D721Med (cell line): ENCODE results near the gene PTCSC3.

ENCODE experiments used
- DNase-seq: peaks from one replicate; pipeline ENCODE4 v3.0.0; 2011; ENCODE audit warnings: low spot score; ENCODE audit not compliant: insufficient read length
- FAIRE-seq: peaks from 2 replicates; lab custom pipeline; 2011; peaks lifted over from hg19 to GRCh38; lab: Jason Lieb, UNC
- TF ChIP-seq, protein P1 (sequence below): IDR thresholded peaks from 2 replicates; pipeline ENCODE4 v1.5.1; 2012; ENCODE audit warnings: mild to moderate bottlenecking, control low read depth; ENCODE audit not compliant: insufficient read depth; ENCODE audit errors: missing control alignments

Gene PTCSC3

DNA sequence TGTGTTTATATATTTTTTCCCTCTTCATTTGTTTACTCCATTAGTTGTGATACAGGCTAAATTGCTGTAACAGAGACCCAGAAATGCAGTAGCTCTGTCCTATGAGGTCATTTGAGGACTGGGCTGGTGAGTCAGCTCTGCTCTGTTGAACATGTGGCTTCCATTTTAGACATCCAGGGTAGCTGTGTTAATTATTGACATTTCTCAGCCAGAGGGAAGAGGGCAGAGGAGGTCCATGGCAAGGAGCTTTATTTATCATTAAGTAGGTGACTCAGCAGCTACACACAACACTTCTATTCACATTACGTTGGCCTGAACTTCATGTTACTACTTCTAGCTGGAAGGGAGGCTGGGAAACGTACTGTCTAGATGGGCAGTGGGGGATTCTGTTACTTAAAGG lies 85.4 kb downstream of the PTCSC3 start:
- no peak for FAIRE-seq
- DNase-seq = no peak
- TF ChIP-seq, protein P1, sequence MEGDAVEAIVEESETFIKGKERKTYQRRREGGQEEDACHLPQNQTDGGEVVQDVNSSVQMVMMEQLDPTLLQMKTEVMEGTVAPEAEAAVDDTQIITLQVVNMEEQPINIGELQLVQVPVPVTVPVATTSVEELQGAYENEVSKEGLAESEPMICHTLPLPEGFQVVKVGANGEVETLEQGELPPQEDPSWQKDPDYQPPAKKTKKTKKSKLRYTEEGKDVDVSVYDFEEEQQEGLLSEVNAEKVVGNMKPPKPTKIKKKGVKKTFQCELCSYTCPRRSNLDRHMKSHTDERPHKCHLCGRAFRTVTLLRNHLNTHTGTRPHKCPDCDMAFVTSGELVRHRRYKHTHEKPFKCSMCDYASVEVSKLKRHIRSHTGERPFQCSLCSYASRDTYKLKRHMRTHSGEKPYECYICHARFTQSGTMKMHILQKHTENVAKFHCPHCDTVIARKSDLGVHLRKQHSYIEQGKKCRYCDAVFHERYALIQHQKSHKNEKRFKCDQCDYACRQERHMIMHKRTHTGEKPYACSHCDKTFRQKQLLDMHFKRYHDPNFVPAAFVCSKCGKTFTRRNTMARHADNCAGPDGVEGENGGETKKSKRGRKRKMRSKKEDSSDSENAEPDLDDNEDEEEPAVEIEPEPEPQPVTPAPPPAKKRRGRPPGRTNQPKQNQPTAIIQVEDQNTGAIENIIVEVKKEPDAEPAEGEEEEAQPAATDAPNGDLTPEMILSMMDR = no peak

DNA sequence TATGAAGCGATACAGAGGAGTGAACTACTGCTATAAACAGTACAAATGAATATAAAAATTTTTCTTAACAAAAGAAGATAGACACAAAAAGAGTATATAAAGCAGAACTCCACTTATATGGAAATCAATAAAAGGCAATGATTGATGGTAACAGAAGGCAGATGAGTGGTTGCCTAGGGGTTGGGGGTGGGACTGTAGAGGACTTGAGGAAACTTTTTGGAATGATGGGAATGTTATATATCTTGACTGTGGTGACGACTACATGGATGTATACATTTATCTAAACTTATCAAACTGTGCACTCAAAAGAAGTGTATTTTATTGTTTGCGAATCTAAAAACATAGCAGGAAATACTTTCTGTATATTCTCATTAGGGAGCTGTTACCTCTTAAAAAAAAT lies 89.1 kb downstream of the PTCSC3 start:
- TF ChIP-seq, protein P1 = no peak
- no peak for DNase-seq
- FAIRE-seq = no peak

DNA sequence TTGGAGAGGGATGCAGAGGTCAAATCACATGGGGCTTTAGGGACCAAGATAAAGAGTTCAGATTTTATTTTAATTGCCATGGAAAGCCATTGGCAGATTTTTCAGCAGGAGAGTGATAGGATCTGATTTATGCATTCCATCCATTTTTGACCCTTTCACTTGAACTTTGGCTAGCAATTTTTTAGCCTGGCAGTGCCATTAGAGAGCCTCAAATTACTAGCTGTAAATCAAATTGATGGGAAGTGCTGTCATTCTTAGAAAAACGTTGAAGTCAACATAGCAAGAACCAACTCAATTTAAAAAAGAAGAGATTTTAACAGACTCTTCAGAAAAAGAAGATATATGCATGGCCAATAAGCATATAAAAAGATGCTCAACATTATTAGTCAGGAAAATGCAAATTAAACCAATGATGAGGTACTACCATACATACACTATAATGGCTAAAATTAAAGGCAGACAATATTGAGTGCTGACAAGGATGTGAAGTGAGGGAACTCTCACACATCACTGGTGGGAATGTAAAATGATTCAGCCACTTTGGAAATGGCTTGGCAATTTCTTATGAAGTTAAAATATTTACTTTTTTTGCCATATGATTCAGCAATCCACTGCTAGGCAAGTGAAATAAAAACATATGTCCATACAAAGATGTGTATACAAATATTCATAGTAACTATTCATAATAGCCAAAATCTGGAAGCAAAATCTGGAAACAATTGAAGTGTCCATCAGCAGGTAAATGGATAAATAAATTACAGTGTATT lies 89.7 kb downstream of the PTCSC3 start:
- TF ChIP-seq, protein P1 = no peak
- no peak for FAIRE-seq
- no peak for DNase-seq

DNA sequence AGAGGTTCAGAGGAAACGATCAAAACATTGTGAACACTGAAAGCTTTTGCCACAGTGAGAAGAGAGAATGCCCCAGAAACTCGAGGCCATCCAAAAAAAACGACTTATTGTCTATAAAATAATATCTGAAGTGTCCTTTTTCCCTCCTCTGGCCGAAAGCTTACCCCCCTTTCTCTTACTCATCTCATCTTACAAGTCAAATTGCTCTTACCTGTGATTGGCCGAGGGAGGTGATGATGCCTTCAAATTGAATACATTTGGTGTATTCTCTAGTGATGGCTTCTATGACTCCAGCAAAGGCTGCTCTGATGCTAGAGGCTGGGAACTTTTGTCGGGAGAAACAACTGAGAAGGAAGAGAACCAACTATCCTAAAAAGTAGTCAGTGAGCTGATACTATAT lies 90.7 kb downstream of the PTCSC3 start:
- DNase-seq = no peak
- no peak for FAIRE-seq
- TF ChIP-seq, protein P1 = no peak
